Endothelial cell of umbilical vein (primary cell): ENCODE results near the gene GNAZ. TPM values are rescaled to one million over a fixed set of nuclear protein-coding genes. Genes with fewer than 3 reads are reported as not detected.

ENCODE experiments used
- BruUV-seq: library from RNA; stranded (reverse); fragments of 400-500 nt; replicated peaks from 2 replicates; lab custom pipeline; 2021; lab: Mats Ljungman, UMichigan
- CTCF ChIA-PET: fragments of 300-600, 350-600 bp; sonication (Branson Sonifier 250); formaldehyde crosslinking; loops from one replicate; lab custom pipeline; 2021; ENCODE audit warnings: antibody characterized with exemption, inconsistent platforms; lab: Charles Lee
- POLR2A ChIA-PET: fragments of 300-600, 350-600 bp; sonication (Branson Sonifier 250); formaldehyde crosslinking; loops from one replicate; lab custom pipeline; 2021; ENCODE audit warnings: antibody characterized with exemption, inconsistent platforms; lab: Charles Lee
- DNase-seq: peaks from one replicate; pipeline ENCODE4 v3.0.0-alpha.2; 2011; ENCODE audit warnings: low read depth, low spot score
- FAIRE-seq: peaks from 2 replicates; lab custom pipeline; 2011; peaks lifted over from hg19 to GRCh38; lab: Jason Lieb, UNC
- H2AFZ ChIP-seq: 2 replicates; pipeline ENCODE4 v1.6.0; 2012; ENCODE audit warnings: low read depth, low read length, control low read depth, inconsistent platforms
- H3K27ac ChIP-seq: 2 replicates; pipeline ENCODE4 v1.5.1; 2011; ENCODE audit warnings: low read depth, mild to moderate bottlenecking, control low read depth, low read length, moderate library complexity; ENCODE audit not compliant: insufficient read depth
- H3K27me3 ChIP-seq, 2 experiments: 2 replicates each; pipeline versions ENCODE4 v1.6.0 to v1.6.1; 2011; ENCODE audit warnings: low read length in 2 of 2, mixed read lengths in 1 of 2; ENCODE audit not compliant: control insufficient read depth in 2 of 2, insufficient read depth in 2 of 2
- H3K36me3 ChIP-seq, 2 experiments: 2 replicates in 1 of 2; 3 replicates in 1 of 2; pipeline ENCODE4 v1.5.1; 2011; ENCODE audit warnings: low read length in 2 of 2, mild to moderate bottlenecking in 1 of 2, moderate library complexity in 1 of 2; ENCODE audit not compliant: control insufficient read depth in 2 of 2, insufficient read depth in 2 of 2; ENCODE audit errors: extremely low read depth in 1 of 2
- H3K4me1 ChIP-seq: 3 replicates; pipeline ENCODE4 v1.5.1; 2011; ENCODE audit warnings: mild to moderate bottlenecking, low read length; ENCODE audit not compliant: control insufficient read depth, insufficient read depth; ENCODE audit errors: extremely low read depth
- H3K4me2 ChIP-seq: 2 replicates; pipeline ENCODE4 v1.6.1; 2011; ENCODE audit warnings: low read length, control low read depth, mixed read lengths; ENCODE audit not compliant: insufficient read depth
- H3K4me3 ChIP-seq, 3 experiments: fragments of 200-600 bp in 1 of 3; sonication (generic), shearing (Covaris generic) in 1 of 3; replicated peaks in 1 of 3; 2 replicates each; pipeline ENCODE4 v1.5.1; 2011 to 2016; ENCODE audit warnings: control low read depth in 3 of 3, low read length in 3 of 3, mild to moderate bottlenecking in 2 of 3, inconsistent platforms in 1 of 3, low read depth in 1 of 3, moderate library complexity in 1 of 3; ENCODE audit not compliant: insufficient read depth in 1 of 3
- H3K79me2 ChIP-seq: 2 replicates; pipeline ENCODE4 v1.6.0; 2012; ENCODE audit warnings: low read length, inconsistent platforms; ENCODE audit not compliant: control insufficient read depth, insufficient read depth
- H3K9ac ChIP-seq: replicated peaks from 2 replicates; pipeline ENCODE3; 2011; ENCODE audit warnings: low read length, control low read depth; ENCODE audit not compliant: insufficient read depth; ENCODE audit errors: extremely low read depth
- H3K9me1 ChIP-seq: replicated peaks from 3 replicates; pipeline ENCODE4 v1.6.0; 2011; ENCODE audit warnings: mild to moderate bottlenecking, low read length; ENCODE audit not compliant: control insufficient read depth, insufficient read depth; ENCODE audit errors: extremely low read depth
- H3K9me3 ChIP-seq: replicated peaks from 2 replicates; pipeline ENCODE4 v1.5.1; 2012; ENCODE audit warnings: low read length, inconsistent platforms; ENCODE audit not compliant: control insufficient read depth, insufficient read depth
- H4K20me1 ChIP-seq: replicated peaks from 2 replicates; pipeline ENCODE3; 2011; ENCODE audit warnings: mild to moderate bottlenecking, low read length; ENCODE audit not compliant: control insufficient read depth, insufficient read depth; ENCODE audit errors: extremely low read depth
- CTCF ChIP-seq, 2 donors: IDR thresholded peaks; 1 replicate in 1 of 2; 2 replicates in 1 of 2; pipeline ENCODE4 v1.5.1; 2011; ENCODE audit warnings: low read length in 2 of 2, mild to moderate bottlenecking in 2 of 2, moderate library complexity in 2 of 2, control low read depth in 1 of 2, inconsistent platforms in 1 of 2, low read depth in 1 of 2; ENCODE audit not compliant: insufficient read depth in 1 of 2; ENCODE audit errors: extremely low read depth in 1 of 2
- EZH2 ChIP-seq: IDR thresholded peaks from 2 replicates; pipeline ENCODE4 v1.6.1; 2012; ENCODE audit warnings: borderline replicate concordance, low read depth, mild to moderate bottlenecking, moderate library complexity, low read length, inconsistent platforms; ENCODE audit not compliant: severe bottlenecking
- FOS ChIP-seq: IDR thresholded peaks from 2 replicates; pipeline ENCODE4 v1.6.1; 2011; ENCODE audit warnings: mild to moderate bottlenecking, low read length, moderate library complexity, borderline replicate concordance; ENCODE audit not compliant: insufficient read depth
- GATA2 ChIP-seq: IDR thresholded peaks from 2 replicates; pipeline ENCODE4 v1.7.0; 2011; ENCODE audit warnings: low read depth, mild to moderate bottlenecking, moderate library complexity, mixed read lengths, low read length; ENCODE audit not compliant: insufficient read length, insufficient read depth
- JUN ChIP-seq: IDR thresholded peaks from 2 replicates; pipeline ENCODE4 v1.6.1; 2011; ENCODE audit warnings: borderline replicate concordance, low read depth; ENCODE audit not compliant: insufficient read length, insufficient read depth
- MAX ChIP-seq: IDR thresholded peaks from 2 replicates; pipeline ENCODE4 v1.6.1; 2011; ENCODE audit not compliant: insufficient read depth, insufficient read length
- MYC ChIP-seq: IDR thresholded peaks from one replicate; pipeline ENCODE4 v1.6.1; 2011; ENCODE audit warnings: mild to moderate bottlenecking, low read depth, low read length
- POLR2A ChIP-seq: IDR thresholded peaks from 2 replicates; pipeline ENCODE4 v1.6.1; 2012; ENCODE audit warnings: low read depth, mild to moderate bottlenecking, control low read depth, low read length
- POLR2AphosphoS5 ChIP-seq: IDR thresholded peaks from 2 replicates; pipeline ENCODE4 v1.6.1; 2012; ENCODE audit warnings: low read depth, mild to moderate bottlenecking, control low read depth, low read length, moderate library complexity; ENCODE audit not compliant: insufficient read depth
- dilution Hi-C: fragments of 300-500 bp; cut with MboI; formaldehyde crosslinking; loops from one replicate; pipeline ENCODE4 v1.15.0; 2019; ENCODE audit warnings: low sequenced_read_pairs; ENCODE audit not compliant: extremely low pct_ligation_motif_present
- intact Hi-C: fragments of 100-400 bp; cut with micrococcal nuclease; formaldehyde crosslinking; loops from one replicate; pipeline ENCODE4 v1.10.0; 2022
- polyA plus RNA-seq, 4 experiments: library from polyadenylated mRNA; depleted of rRNA in 3 of 4; stranded (reverse) in 3 of 4; unstranded in 1 of 4; fragments of >200 nt; gene quantifications; 2 replicates each; pipeline versions ENCODE4 v1.2.1 to v1.2.3, GENCODE V29; 2011 to 2012; ENCODE audit warnings: missing spikeins in 1 of 4
- total RNA-seq: library from RNA; stranded (reverse); gene quantifications from 2 replicates; pipeline ENCODE4 v1.2.3, GENCODE V29; 2021

The GNAZ gene
- total and polyA plus RNA-seq, 2 donors (not counting 3 experiments of a cell fraction or from before 2014, with no cell fraction given): 0.44 to 0.86 TPM

GRCh38 chr22:23130697-23131096 is 60.4 kb downstream of the GNAZ start:
- Histone ChIP-seq H3K79me2 (no peaks in the 10 kb centered on the region), H3K36me3 (no peaks in the 10 kb centered on the region), H2AFZ (no peak overlapping the region), H3K9me3 (no peaks in the 10 kb centered on the region), H3K27ac (no peak overlapping the region), H4K20me1 (no peaks in the 10 kb centered on the region), H3K4me3 (no peak overlapping the region), H3K9ac (no peak overlapping the region), H3K4me1 (no peaks in the 10 kb centered on the region), H3K27me3 (peaks cover 3 to 4% of the 10 kb centered on the region in 2 experiments), H3K4me2 (no peak overlapping the region), H3K9me1 (no peaks in the 10 kb centered on the region)
- no TSS peak for BruUV-seq
- intact Hi-C loops: no loop called here
- FAIRE-seq (no peak), DNase-seq (no peak)
- CTCF ChIA-PET: interaction anchor here (0.9 to 15.6 kb wide), 4 partner anchors 9 to 176 kb away, joined by 3 to 401 read pairs (median 5); no protein-coding TSS in a partner anchor
- POLR2A ChIA-PET: no interaction called here
- dilution Hi-C loops: no loop called here
- TF ChIP-seq FOS: no peak
- TF ChIP-seq JUN: no peak
- TF ChIP-seq POLR2AphosphoS5: no peak
- TF ChIP-seq EZH2: no peak
- no peak for TF ChIP-seq MYC
- TF ChIP-seq MAX: no peak
- no peak for TF ChIP-seq CTCF (IDR thresholded peaks at IDR 0.05; ENCODE audit: extremely low read depth in 1 of 2, insufficient read depth in 1 of 2, low read depth in 1 of 2, low read length in 2 of 2)
- no peak for TF ChIP-seq GATA2
- TF ChIP-seq POLR2A: no peak
